ENCODE data around the gene THEMIS2. TPM values are rescaled to one million over a fixed set of nuclear protein-coding genes. Genes with fewer than 3 reads are reported as not detected.

THEMIS2 gene
- total and polyA plus RNA-seq, 2 of the 13 experiments (the other 11 are each of a cell fraction or from before 2014, with no cell fraction given) = 0.38 to 1.5 TPM

GRCh38 chr1:27858072-27858948 lies 14.0 kb upstream of the THEMIS2 start (continued):
- TF ChIP-seq SMAD9 (CRISPR knock-in tag; IDR thresholded peaks at IDR 0.05) (no peak), PCBP2 (optimal IDR thresholded peaks at IDR 0.05; ENCODE audit: low read depth, low read length, poor library complexity, severe bottlenecking) (no peak), NFRKB (IDR thresholded peaks at IDR 0.05) (no peak), ZNF3 (CRISPR knock-in tag; IDR thresholded peaks at IDR 0.05) (no peak), ATF1 (CRISPR knock-in tag; IDR thresholded peaks at IDR 0.05) (no peak), MTF1 (CRISPR knock-in tag; IDR thresholded peaks at IDR 0.05) (no peak), ZNF891 (CRISPR knock-in tag; IDR thresholded peaks at IDR 0.05) (no peak), ZNF496 (CRISPR knock-in tag; IDR thresholded peaks at IDR 0.05; ENCODE audit: insufficient replicate concordance) (no peak), CAMTA2 (CRISPR knock-in tag; IDR thresholded peaks at IDR 0.05; ENCODE audit: borderline replicate concordance) (no peak), FOXK1 (CRISPR knock-in tag; IDR thresholded peaks at IDR 0.05; ENCODE audit: borderline replicate concordance, low read depth) (no peak), MAFG (CRISPR knock-in tag; IDR thresholded peaks at IDR 0.05) (no peak), ZNF780A (CRISPR knock-in tag; IDR thresholded peaks at IDR 0.05) (no peak), ZNF572 (CRISPR knock-in tag; IDR thresholded peaks at IDR 0.05) (no peak), ZNF383 (CRISPR knock-in tag; IDR thresholded peaks at IDR 0.05; ENCODE audit: borderline replicate concordance) (no peak), ATF2 (CRISPR knock-in tag; IDR thresholded peaks at IDR 0.05) (0 out of 2 replicates have a peak, but pooled peaks have one; percentile 20), MAX (IDR thresholded peaks at IDR 0.05) (no peak; the same call in 1 of the 2 replicates), ZNF687 (CRISPR knock-in tag; IDR thresholded peaks at IDR 0.05) (no peak), GTF3A (CRISPR knock-in tag; conservative IDR thresholded peaks at IDR 0.05) (no peak), ZBTB38 (CRISPR knock-in tag; IDR thresholded peaks at IDR 0.05) (no peak), TBL1XR1 (IDR thresholded peaks at IDR 0.05; ENCODE audit: borderline replicate concordance, low read length, partially characterized antibody) (no peak), YY1 (IDR thresholded peaks at IDR 0.05; ENCODE audit: insufficient read depth, insufficient replicate concordance, low read depth, low read length) (no peak), IKZF5 (CRISPR knock-in tag; IDR thresholded peaks at IDR 0.05) (peak; percentile 65; the same call in 1 of the 2 replicates), IKZF4 (CRISPR knock-in tag; IDR thresholded peaks at IDR 0.05; ENCODE audit: borderline replicate concordance, low read depth, not compliant biosample characterization) (no peak), KMT2B (CRISPR knock-in tag; IDR thresholded peaks at IDR 0.05) (peak; percentile 39; the same call in 1 of the 2 replicates)

Data from HepG2 (cell line).